Measurements from ENCODE around the gene GPD1. TPM values are rescaled to one million over a fixed set of nuclear protein-coding genes. Genes with fewer than 3 reads are reported as not detected.

GPD1 gene
- total and polyA plus RNA-seq, 10 of the 15 experiments (the other 5 are each of a cell fraction or from before 2014, with no cell fraction given) = 0.04 to 0.61 (median 0.26) TPM; not detected in 1

GRCh38 chr12:50157259-50157658 is 53.5 kb downstream of the GPD1 start:
- H3K9ac ChIP-seq (ENCODE audit: control insufficient read depth, insufficient read depth, low read length) = no peak overlapping the region
- BruUV-seq (replicated peaks) = no TSS peak
- H3K9me3 ChIP-seq (replicated peaks; ENCODE audit: control insufficient read depth, insufficient read depth, low read length) = no peaks in the 10 kb centered on the region
- no peaks in the 10 kb centered on the region for H3K4me1 ChIP-seq (ENCODE audit: control insufficient read depth, insufficient read depth, low read length)
- ChIA-PET RAD21 (ENCODE audit: unreplicated experiment) (interaction anchor here (2.5 kb wide), 1 partner anchor 19 kb away, joined by 8 read pairs; no protein-coding TSS in a partner anchor), POLR2A (interaction anchor here (0.8 kb wide), 1 partner anchor 43 kb away, joined by 6 read pairs; no protein-coding TSS in a partner anchor), SMC1A (ENCODE audit: uncharacterized antibody, unreplicated experiment) (interaction anchor here (0.5 to 3.2 kb wide), 4 partner anchors 10 to 67 kb away, joined by 3 to 12 read pairs (median 4); partner anchors contain the start of gene COX14), CTCF (interaction anchor here (0.7 to 1.9 kb wide), 4 partner anchors 19 to 101 kb away, joined by 3 to 14 read pairs (median 3); partner anchors contain the start of gene COX14)
- H3K4me3 ChIP-seq = no peak overlapping the region
- in situ Hi-C loops (cut with MboI) = no loop called here
- no peak overlapping the region for H3K27ac ChIP-seq (ENCODE audit: control insufficient read depth, insufficient read depth)
- H4K20me1 ChIP-seq (ENCODE audit: control insufficient read depth, insufficient read depth) = no peaks in the 10 kb centered on the region
- TF ChIP-seq RFX5 (IDR thresholded peaks at IDR 0.05; ENCODE audit: low read depth, low read length) (no peak), PML (IDR thresholded peaks at IDR 0.05; ENCODE audit: low read length) (no peak), SRF (IDR thresholded peaks at IDR 0.05; ENCODE audit: low read depth in 2 of 2, low read length in 2 of 2) (no peak), RB1 (IDR thresholded peaks at IDR 0.05; ENCODE audit: borderline replicate concordance) (no peak), MAX (IDR thresholded peaks at IDR 0.05; ENCODE audit: low read depth, low read length) (no peak), IRF4 (IDR thresholded peaks at IDR 0.05; ENCODE audit: low read depth, low read length) (no peak), MLLT1 (IDR thresholded peaks at IDR 0.05) (no peak), SUPT20H (IDR thresholded peaks at IDR 0.05; ENCODE audit: borderline replicate concordance, control insufficient read depth, low read depth, low read length) (no peak), CBX3 (IDR thresholded peaks at IDR 0.05; ENCODE audit: borderline replicate concordance, low read depth) (no peak)
- TF ChIP-seq, protein P1, sequence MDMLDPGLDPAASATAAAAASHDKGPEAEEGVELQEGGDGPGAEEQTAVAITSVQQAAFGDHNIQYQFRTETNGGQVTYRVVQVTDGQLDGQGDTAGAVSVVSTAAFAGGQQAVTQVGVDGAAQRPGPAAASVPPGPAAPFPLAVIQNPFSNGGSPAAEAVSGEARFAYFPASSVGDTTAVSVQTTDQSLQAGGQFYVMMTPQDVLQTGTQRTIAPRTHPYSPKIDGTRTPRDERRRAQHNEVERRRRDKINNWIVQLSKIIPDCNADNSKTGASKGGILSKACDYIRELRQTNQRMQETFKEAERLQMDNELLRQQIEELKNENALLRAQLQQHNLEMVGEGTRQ (IDR thresholded peaks at IDR 0.05; ENCODE audit: borderline replicate concordance, low read depth, low read length) = no peak
- TF ChIP-seq, protein P2, sequence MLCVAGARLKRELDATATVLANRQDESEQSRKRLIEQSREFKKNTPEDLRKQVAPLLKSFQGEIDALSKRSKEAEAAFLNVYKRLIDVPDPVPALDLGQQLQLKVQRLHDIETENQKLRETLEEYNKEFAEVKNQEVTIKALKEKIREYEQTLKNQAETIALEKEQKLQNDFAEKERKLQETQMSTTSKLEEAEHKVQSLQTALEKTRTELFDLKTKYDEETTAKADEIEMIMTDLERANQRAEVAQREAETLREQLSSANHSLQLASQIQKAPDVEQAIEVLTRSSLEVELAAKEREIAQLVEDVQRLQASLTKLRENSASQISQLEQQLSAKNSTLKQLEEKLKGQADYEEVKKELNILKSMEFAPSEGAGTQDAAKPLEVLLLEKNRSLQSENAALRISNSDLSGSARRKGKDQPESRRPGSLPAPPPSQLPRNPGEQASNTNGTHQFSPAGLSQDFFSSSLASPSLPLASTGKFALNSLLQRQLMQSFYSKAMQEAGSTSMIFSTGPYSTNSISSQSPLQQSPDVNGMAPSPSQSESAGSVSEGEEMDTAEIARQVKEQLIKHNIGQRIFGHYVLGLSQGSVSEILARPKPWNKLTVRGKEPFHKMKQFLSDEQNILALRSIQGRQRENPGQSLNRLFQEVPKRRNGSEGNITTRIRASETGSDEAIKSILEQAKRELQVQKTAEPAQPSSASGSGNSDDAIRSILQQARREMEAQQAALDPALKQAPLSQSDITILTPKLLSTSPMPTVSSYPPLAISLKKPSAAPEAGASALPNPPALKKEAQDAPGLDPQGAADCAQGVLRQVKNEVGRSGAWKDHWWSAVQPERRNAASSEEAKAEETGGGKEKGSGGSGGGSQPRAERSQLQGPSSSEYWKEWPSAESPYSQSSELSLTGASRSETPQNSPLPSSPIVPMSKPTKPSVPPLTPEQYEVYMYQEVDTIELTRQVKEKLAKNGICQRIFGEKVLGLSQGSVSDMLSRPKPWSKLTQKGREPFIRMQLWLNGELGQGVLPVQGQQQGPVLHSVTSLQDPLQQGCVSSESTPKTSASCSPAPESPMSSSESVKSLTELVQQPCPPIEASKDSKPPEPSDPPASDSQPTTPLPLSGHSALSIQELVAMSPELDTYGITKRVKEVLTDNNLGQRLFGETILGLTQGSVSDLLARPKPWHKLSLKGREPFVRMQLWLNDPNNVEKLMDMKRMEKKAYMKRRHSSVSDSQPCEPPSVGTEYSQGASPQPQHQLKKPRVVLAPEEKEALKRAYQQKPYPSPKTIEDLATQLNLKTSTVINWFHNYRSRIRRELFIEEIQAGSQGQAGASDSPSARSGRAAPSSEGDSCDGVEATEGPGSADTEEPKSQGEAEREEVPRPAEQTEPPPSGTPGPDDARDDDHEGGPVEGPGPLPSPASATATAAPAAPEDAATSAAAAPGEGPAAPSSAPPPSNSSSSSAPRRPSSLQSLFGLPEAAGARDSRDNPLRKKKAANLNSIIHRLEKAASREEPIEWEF (IDR thresholded peaks at IDR 0.05; ENCODE audit: insufficient replicate concordance, low read depth, low read length) = no peak
- no peaks in the 10 kb centered on the region for H3K27me3 ChIP-seq (replicated peaks in 1 of 2; ENCODE audit: control insufficient read depth in 2 of 2, insufficient read depth in 2 of 2, low read length in 1 of 2)
- intact Hi-C loops (cut with micrococcal nuclease; ENCODE audit: unreplicated experiment) = no loop called here
- H3K4me2 ChIP-seq (ENCODE audit: control insufficient read depth, insufficient read depth) = no peak overlapping the region
- no peak overlapping the region for H2AFZ ChIP-seq (ENCODE audit: control insufficient read depth, low read depth, low read length)
- DNase-seq (ENCODE audit: low read depth, low spot score) (no peak), FAIRE-seq (no peak), ATAC-seq (no peak)
- H3K79me2 ChIP-seq (ENCODE audit: control insufficient read depth, insufficient read depth, low read length) = peaks cover 14% of the 10 kb centered on the region
- 0% methylated on average over 2 of the region's 2 CpGs for WGBS (ENCODE audit: insufficient coverage, insufficient replicate concordance, low lambda C conversion rate, missing lambda C conversion rate)
- no peaks in the 10 kb centered on the region; a peak in 2 of 4 replicates for H3K36me3 ChIP-seq (ENCODE audit: control insufficient read depth in 2 of 2, insufficient read depth in 2 of 2, low read length in 1 of 2)

All from GM12878 (cell line).